NCI-H526 (cell line): ENCODE data around the gene SMIM36.
"Not testable (repeated sequence)": the region's sequence is repeated elsewhere in the genome, so short reads cannot be mapped to it uniquely, and the experiment has no call there.

Experiments
- DNase-seq, 2 experiments: peaks; one replicate each; lab custom pipeline; 2025; lab: John Stamatoyannopoulos, UW

The SMIM36 gene

DNA sequence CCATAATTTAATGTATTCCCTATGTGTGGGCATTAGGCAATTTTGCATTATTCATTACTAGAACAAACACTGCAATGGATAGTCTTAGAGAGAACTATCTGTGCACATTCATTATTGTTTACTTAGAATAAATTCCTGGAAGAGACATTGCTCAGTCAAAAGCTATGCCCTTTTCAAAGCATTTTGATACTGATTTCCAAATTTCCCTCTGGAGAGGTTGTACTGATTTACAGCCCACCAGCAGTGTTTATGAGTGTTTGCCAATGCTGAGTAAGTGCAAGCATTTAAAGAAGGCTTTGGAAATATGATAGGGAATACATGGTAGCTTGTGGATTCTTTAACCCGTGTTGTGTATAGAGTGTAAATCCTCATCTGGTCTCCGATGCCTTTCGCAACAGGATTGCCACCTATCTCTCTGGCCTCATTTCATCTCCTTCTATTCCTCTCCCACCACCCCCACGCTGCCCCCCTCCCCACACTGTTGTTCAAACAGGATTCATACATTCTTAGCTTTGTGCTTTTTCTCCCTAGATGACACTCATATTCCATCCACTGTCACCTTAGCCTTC, 56.3 kb downstream of the SMIM36 start:
- peak; percentile 9 to 12 for DNase-seq

DNA sequence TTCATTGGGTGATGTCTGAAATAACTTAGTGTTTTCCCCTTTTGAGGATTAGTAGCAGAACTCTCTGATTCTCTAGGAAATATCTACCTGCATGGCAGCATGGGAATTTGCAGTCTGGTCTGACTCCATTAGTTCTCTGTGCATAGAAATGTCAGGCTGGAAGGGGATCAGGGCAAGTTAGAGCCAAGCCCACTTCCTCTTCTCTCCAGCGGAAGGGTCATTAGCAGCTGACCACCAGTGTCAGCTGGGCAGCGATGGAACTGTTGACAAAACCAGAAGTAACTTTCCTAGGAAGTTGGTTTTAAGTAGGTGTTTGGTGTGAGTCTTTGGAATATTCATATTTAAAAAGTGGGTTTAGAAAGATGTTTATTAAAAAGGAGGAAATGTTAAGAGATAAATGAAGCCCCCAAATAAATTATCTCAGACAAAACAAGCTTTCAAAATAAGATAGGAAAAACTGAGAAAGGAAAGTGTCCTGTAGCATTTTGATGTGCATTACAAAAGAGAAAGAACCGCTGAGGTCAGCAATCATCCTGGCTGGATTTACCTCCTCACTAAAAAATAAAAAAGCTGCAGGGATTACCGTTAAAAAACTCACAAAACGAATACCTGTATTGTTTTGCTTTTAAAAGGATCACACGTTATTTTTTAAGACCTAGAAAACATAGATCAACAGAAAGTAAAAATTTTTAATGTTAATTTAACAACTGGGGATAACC, 57.3 kb downstream of the SMIM36 start:
- DNase-seq = no peak

DNA sequence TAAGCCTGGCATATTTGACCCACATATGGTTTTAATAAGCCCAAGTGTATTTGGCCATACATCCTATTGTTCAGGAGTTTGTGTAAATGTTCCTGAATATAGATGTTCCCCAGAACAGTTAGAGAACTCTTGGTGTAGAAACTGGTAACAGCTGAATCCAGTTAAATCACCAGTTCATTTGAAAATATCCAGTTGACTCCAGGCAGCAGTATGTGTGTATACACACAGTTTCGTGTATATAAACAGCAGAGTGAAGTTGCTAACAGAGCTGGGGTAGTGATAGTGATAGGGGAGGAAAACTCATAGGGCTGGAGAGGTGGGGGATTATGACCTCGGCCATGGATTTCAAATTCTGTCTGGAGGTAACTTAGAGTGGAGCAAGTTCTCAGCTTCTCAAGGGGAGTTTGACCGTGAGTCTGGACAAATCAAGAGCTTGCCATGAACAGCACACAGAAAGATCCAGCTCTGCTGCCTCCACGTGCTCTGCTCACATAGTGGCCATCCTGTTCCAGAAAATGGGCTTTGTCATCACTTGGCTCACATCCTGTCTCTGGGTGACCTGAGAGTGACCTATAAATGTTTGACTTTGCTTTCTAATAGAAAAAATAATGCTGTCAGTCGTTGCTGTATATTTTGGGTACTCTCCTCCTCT, 59.0 kb downstream of the SMIM36 start:
- DNase-seq = no peak

DNA sequence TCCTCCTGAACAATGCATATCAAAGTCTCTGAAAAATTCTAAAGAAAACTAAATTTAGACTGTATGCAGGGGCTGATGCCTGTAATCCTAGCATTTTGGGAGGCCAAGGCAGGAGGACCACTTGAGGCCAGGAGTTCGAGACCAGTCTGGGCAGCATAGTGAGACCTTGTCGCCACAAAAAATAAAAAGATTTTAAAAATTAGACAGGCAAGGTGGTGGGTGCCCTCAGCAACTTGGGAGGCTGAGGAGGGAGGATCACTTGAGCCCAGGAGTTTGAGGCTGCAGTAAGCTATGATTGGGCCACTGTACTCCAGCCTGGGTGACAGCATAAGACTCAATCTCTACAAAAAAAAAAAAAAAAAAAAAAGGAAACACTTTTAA, 59.5 kb downstream of the SMIM36 start:
- DNase-seq = no peak

GRCh38 chr17:55451203-55451641, 60.0 kb downstream of the SMIM36 start:
- DNase-seq = no peak

- no peak for DNase-seq
Observed at GRCh38 chr17:55450232-55450825, 60.9 kb downstream of the SMIM36 start.

GRCh38 chr17:55448681-55449080, 62.6 kb downstream of the SMIM36 start:
- DNase-seq = no peak

- DNase-seq = no peak
Observed at GRCh38 chr17:55446581-55447205, 64.6 kb downstream of the SMIM36 start.

DNA sequence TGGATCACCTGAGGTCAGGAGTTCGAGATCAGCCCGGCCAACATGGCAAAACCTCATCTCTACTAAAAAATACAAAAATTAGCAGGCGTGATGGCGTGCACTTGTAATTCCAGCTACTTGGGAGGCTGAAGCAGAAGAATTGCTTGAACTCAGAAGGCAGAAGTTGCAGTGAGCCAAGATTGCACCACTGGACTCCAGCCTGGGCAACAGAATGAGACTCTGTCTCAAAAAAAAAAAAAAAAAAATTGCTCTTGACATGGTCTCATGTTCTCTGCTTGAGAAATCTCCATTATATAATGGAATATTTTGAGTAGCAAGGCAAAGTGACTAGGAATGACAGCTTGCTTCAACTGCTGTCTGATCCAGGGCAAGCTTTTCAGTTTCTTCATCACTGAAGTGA, 65.2 kb downstream of the SMIM36 start:
- not testable (repeated sequence) for DNase-seq

- no peak for DNase-seq
Observed at GRCh38 chr17:55444471-55445441, 66.5 kb downstream of the SMIM36 start.

GRCh38 chr17:55443904-55444303, 67.3 kb downstream of the SMIM36 start:
- DNase-seq = no peak

DNA sequence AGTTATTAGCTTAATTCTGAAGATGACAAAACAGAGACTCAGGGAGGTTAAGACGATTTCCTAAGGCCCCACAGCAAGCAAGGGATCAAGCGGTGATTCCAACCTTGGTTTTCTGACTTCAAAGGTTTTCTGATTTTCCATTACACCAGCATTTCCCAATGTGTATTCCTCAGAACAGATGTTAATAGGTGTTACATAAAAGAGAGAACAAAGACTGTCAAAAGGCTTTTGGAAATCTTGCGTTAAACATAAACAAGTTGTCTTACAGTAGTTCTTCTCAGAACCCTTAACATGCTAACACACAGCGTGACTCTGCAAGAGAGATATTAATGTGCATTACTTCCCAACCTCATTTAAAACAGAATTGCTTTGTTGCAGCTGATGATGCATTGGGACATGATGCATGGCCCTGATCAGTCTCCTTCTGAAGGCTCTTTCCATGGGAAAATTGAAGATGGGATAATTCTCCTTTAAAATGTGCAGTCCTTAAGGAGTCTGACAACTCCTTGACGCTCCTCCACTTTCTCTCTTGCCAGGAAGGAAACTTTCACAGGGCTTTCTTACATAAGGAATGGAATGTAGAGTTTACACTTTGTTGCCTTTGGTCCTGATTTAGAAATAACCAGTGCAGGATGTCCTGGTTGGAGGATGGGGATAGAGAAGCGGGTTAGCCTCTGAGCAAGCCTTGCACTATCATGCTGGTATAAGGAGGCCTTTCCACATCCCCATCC, 68.1 kb downstream of the SMIM36 start:
- DNase-seq = no peak

DNA sequence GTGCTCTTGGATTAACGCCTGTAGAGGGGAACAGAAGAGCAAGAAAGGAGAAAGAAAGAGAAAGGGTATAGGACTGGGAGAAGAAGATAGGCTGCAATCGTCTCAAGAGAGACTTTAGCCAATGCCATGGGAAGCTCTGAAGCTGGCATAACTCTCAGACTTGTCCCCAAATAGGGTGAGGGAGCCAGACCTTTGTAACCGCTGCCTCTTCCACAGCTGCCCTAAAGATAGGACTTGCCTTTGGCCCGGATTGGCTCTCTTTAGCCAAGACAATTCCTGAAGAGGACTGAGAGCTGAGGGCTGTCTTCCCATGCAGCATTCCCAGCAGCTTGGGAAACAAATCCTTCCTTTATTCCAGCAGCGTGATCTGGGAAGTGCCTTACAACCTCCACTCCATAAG, 68.8 kb downstream of the SMIM36 start:
- DNase-seq = no peak

DNA sequence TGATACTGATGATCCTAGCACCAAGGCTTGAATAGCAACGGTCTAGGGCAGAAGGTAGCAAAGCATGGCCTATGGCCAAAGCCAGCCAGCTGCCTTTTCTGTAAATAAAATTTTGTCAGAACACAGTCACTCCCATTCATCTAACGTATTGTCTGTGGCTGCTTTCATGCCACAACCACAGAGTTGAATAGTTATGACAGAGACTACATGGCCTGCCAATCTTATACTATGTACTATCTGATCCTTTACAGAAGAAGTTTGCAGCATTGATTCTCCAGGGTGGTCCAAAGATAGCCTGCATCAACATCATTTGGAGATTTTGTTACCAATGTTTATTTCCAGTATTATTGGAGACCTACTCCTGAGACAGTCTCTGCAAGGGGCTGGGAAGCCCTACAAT, 69.7 kb downstream of the SMIM36 start:
- DNase-seq = no peak

GRCh38 chr17:55440391-55440790, 70.9 kb downstream of the SMIM36 start:
- DNase-seq = no peak

GRCh38 chr17:55437159-55437605, 74.1 kb downstream of the SMIM36 start:
- DNase-seq = peak in 1 of 2 experiments; percentile 25

- no peak for DNase-seq
Observed at GRCh38 chr17:55436224-55437158, 74.8 kb downstream of the SMIM36 start.

DNA sequence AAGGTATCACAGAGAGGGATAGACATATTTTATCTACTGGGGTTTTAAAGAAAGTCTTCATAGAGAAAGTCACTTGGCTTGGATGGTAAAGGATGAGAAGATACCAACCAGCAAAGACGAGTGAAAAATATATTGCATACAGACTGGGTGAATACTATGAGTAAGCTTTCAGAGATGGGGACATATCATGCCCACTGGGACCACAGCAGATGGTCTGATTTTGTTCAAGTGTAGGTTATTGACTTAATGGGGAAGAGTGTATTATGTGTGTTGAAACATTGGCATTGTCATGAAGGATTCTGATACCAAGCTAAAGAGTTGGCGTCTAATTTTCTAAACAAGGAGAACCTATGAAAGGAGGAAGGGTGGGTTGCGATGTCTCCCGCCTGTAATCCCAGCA, 75.8 kb downstream of the SMIM36 start:
- no peak for DNase-seq

GRCh38 chr17:55434721-55435120, 76.5 kb downstream of the SMIM36 start:
- DNase-seq = no peak
